GM19455 (cell line): Measurements from ENCODE around the gene C7orf25.

Experiments
- ATAC-seq: cut with Tn5 transposase; IDR thresholded peaks from one replicate; pipeline ENCODE4 v1.9.1; 2021; ENCODE audit not compliant: unreplicated experiment

C7orf25 gene

GRCh38 chr7:42880392-42880791 lies 31.5 kb downstream of the C7orf25 start:
- ATAC-seq, result no peak

DNA sequence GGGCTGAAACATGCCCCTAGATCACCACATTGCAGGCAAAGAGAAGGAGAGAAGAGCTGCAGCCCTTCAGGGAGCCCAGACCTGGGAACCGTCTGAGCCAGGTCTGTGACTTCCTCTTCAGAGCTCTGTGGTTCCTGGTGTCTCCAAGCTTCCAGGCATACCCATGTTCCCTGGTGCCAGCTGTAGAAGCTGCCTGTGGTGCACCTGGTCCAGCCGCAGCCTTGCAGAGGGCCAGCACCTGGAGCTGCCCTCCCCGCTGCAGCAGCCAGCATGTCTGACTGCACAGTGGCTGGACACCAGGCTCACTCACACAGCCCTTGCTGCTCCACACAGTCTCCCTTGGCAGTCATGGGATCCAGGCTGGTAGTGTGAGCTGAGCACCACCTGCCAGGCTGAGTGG lies 33.6 kb downstream of the C7orf25 start:
- ATAC-seq, result no peak

- ATAC-seq, result no peak
Observed at GRCh38 chr7:42877862-42878261, 34.0 kb downstream of the C7orf25 start.

DNA sequence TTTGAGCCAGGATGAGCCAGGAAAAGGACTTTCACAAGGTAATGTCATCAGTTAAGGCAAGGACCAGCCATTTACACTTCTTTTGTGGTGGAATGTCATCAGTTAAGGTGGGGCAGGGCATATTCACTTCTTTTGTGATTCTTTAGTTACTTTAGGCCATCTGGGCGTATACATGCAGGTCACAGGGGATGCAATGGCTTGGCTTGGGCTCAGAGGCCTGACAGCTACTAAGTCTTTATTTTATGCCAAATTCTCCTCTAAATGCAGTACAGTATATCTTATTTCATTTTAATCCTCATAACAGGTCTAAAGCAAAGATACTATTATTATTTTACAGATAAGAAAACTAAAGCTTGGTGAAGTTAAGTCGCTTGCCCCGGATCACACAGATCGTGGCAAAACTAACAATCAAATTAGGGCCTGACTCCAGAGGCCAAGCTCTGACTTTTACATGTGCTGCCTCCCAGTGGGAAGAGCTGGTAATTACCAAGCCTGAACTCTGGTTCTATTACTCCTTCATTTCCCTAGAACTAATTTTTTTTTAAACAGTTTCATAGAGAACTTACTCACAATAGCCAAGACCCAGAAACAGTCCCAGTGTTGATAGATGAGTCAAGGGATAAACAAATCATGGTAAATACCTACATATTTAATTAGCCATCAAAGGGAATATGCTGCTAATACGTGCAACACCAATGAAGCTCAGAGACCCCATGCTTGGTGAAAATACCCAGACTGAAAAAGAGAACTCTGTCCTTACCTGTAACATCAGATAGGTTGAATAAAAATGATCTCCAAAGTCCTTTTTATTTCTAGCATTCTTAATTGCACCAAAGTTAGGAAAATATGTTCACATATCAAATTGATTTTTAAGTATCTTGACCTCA lies 35.4 kb downstream of the C7orf25 start:
- no peak for ATAC-seq

GRCh38 chr7:42869131-42870020 lies 42.5 kb downstream of the C7orf25 start:
- ATAC-seq, result peak; percentile 90

GRCh38 chr7:42868480-42868879 lies 43.4 kb downstream of the C7orf25 start:
- no peak for ATAC-seq
